GM19438 (cell line): Measurements from ENCODE around the gene PLCXD1.
"Not testable (repeated sequence)": the region's sequence is repeated elsewhere in the genome, so short reads cannot be mapped to it uniquely, and the experiment has no call there.

Experiments
- ATAC-seq: cut with Tn5 transposase; IDR thresholded peaks from one replicate; pipeline ENCODE4 v1.9.1; 2021; ENCODE audit warnings: low read depth; ENCODE audit not compliant: unreplicated experiment

PLCXD1 gene

GRCh38 chrX:348461-349117 lies 67.4 kb downstream of the PLCXD1 start:
- no peak for ATAC-seq

- no peak for ATAC-seq
Measured at GRCh38 chrX:349196-349595, 68.0 kb downstream of the PLCXD1 start.

GRCh38 chrX:349702-350101 lies 68.5 kb downstream of the PLCXD1 start:
- ATAC-seq = no peak

DNA sequence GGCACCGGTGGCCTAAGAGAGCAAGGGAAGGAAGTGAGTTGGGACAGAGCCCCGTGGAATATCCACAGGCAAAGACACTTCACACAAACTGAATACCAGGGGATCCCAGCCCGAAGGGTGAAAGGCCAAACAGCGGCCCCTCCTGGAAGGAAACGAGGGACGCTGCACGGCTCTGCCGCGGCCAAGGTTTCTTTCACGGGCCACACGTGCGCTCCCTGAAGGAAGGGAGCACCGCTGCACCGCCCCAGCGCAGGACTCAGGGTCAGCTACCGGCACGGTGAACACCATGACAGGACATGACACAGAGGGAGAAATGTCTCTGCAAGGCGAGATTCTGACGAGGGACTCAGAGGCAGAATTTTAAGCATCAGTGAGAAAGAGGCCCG lies 69.0 kb downstream of the PLCXD1 start:
- no peak for ATAC-seq

DNA sequence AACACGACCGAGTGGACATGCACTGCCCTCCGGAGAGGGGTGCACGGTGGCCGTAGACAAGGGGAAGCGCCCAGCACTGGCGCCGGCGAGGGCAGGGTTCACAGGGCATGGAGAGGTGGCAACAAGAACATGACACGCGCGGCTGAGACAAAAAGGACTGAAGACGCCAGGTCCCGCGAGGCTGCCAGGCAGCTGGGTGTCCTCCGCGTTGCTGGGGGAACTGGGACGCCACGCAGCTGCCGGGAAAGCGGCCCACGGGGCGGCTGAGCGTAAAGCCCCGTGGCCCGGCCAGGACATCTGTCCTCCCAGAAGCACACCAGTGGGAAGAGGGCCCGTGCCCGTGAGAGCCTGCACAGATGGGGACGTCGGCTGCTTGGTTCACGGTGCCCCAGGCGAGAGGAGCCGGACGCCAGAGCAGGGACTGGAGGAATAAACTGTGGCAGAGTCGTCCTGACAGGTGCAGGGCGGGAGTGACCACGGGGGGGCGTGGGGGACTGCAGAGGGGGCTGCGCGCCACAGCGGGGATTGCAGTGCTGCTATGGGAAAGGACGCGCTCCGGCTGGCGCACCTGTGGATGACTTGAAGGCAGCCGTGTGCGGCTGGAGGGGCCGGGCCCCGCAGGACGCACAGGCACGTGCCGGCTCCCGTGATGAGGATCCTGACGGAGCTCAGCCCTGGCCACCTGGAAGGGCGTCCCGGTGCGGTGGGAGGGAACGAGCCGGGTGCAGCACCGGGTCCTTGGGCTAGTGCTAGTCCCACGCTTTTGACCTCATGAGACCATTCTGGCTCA lies 69.5 kb downstream of the PLCXD1 start:
- no peak for ATAC-seq

DNA sequence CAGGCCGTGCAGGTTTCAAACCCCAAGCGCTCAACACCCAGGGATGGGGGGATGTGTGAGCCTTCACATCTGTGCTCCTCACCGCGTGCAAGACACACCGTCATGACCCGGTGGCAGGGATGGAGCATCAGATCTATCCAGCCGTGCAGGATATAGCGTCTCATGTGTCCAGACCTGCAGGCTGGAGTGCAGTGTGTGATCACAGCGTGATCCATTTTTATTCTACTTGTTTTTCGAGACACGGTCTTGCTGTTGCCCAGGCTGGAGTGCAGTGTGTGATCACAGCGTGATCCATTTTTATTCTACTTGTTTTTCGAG lies 70.1 kb downstream of the PLCXD1 start:
- ATAC-seq = not testable (repeated sequence)

GRCh38 chrX:351736-352135 lies 70.6 kb downstream of the PLCXD1 start:
- ATAC-seq = no peak

DNA sequence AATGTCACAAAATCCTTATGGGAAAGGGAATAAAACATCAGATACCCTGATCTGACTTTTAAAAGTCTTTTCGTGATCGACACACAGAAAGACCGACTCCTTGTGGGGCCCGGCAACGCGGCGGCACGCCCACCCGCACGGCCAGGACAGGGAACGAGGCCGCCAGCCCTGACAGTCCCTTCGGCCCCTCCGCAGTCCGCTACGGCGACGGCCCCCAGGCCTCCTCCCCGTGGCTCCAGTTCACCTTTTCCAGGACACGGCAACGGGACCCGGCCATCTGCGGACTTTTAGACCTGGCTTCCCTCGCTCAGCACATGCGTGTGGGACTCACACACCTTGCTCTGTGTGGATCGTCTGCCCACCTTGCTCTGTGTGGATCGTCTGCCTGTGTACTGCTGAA lies 71.0 kb downstream of the PLCXD1 start:
- no peak for ATAC-seq

DNA sequence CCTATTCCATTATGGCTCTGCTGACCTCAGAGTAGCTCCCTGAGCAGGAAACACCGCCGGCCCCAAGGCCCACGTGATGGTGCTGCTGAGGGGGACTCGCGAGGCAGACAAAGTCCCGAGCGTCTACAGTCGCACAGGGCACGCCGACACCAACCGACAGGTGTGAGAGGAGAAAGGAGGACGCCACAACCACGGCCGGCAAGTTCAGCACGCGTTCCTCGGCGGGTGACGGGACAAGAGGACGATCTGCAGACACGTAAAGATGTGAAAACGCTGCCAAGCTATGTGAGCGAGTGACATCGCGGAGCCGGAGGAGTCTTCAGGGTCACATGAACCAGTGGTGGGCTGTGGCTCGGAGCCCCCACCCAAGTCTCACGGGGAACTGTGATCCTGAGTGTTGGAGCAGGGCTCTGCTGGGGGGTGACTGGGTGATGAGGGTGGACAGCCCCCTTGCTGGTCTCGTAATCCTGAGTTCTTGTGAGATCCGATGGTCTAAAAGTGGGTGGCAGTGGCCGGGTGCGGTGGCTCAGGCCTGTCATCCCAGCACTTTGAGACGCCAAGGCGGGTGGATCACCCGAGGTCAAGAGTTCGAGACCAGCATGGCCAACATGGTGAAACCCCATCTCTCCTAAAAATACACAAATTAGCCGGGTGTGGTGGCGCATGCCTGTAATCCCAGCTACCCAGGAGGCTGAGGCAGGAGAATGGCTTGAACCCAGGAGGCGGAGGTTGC lies 71.6 kb downstream of the PLCXD1 start:
- ATAC-seq = no peak
